ENCODE results near the gene SIGLEC5.

DNA sequence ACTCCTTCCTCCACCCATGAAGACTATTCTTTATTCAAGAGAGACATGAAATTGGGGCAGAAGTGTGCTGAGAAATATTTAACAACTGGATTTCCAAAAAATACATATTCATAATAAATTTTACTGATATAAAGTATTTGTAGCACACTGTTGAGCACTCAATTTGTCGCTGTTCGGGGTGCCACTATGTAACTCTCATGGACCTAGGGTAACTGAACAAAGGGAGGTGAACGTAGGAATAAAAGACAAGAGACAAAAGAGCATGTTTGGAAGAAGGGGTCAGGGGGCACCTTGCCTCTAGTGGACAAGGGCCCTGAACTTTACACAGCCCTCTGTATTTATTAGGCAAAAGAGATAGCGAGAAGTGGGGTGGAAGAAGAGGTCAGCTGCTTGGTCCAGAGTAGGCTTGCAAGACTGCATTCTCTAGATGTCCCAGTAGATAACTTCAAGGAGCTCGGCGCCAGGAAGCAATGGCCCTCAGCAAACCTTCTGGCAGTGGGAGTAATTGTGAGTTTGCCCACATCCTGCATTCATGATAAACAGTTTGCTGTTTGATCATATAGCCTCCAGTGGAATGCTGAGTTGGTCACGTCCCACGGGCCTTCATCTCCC is 63.6 kb downstream of the SIGLEC5 start:
- TF ChIP-seq, protein P1, sequence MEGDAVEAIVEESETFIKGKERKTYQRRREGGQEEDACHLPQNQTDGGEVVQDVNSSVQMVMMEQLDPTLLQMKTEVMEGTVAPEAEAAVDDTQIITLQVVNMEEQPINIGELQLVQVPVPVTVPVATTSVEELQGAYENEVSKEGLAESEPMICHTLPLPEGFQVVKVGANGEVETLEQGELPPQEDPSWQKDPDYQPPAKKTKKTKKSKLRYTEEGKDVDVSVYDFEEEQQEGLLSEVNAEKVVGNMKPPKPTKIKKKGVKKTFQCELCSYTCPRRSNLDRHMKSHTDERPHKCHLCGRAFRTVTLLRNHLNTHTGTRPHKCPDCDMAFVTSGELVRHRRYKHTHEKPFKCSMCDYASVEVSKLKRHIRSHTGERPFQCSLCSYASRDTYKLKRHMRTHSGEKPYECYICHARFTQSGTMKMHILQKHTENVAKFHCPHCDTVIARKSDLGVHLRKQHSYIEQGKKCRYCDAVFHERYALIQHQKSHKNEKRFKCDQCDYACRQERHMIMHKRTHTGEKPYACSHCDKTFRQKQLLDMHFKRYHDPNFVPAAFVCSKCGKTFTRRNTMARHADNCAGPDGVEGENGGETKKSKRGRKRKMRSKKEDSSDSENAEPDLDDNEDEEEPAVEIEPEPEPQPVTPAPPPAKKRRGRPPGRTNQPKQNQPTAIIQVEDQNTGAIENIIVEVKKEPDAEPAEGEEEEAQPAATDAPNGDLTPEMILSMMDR (IDR thresholded peaks at IDR 0.05; ENCODE audit: extremely low read depth in 1 of 2, insufficient read depth in 1 of 2, low read depth in 1 of 2, low read length in 2 of 2) = no peak
- no peak for TF ChIP-seq POLR2A (IDR thresholded peaks at IDR 0.05; ENCODE audit: low read depth, low read length)
- TF ChIP-seq, protein P2, sequence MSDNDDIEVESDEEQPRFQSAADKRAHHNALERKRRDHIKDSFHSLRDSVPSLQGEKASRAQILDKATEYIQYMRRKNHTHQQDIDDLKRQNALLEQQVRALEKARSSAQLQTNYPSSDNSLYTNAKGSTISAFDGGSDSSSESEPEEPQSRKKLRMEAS (IDR thresholded peaks at IDR 0.05; ENCODE audit: insufficient read depth, insufficient read length) = no peak
